Heart right ventricle (tissue), 16 donors: ENCODE measurements around the gene RASSF7. TPM values are rescaled to one million over a fixed set of nuclear protein-coding genes. Genes with fewer than 3 reads are reported as not detected.

Experiments
- ATAC-seq, 8 donors: fragments of 200-7000 bp; cut with Tn5 transposase; one replicate each; pipeline ENCODE4 v1.9.1; 2020; ENCODE audit warnings: mild to moderate bottlenecking in 8 of 8, moderate library complexity in 8 of 8, moderate number of reproducible peaks in 1 of 8
- DNase-seq, 2 donors: peaks; one replicate each; pipeline ENCODE4 v3.0.0-alpha.2; 2020
- H3K27ac ChIP-seq, 10 donors: fragments of 200-600 bp; sonication (generic) in 2 of 10; one replicate each; pipeline versions ENCODE4 v1.5.0 to v1.8.0; 2020 to 2022; ENCODE audit warnings: mild to moderate bottlenecking in 3 of 10
- H3K27me3 ChIP-seq, 7 donors: fragments of 200-600 bp; one replicate each; pipeline ENCODE4 v1.8.0; 2021 to 2022; ENCODE audit warnings: mild to moderate bottlenecking in 2 of 7
- H3K36me3 ChIP-seq, 9 donors: fragments of 200-600 bp; sonication (generic) in 1 of 9; one replicate each; pipeline versions ENCODE4 v1.5.0 to v1.8.0; 2020 to 2022; ENCODE audit warnings: mild to moderate bottlenecking in 2 of 9
- H3K4me1 ChIP-seq, 9 donors: fragments of 200-600 bp; sonication (generic) in 1 of 9; one replicate each; pipeline versions ENCODE4 v1.5.0 to v1.8.0; 2020 to 2022; ENCODE audit warnings: mild to moderate bottlenecking in 4 of 9
- H3K4me3 ChIP-seq, 10 donors: fragments of 200-600 bp; sonication (generic) in 2 of 10; one replicate each; pipeline versions ENCODE4 v1.5.0 to v1.8.0; 2020 to 2022; ENCODE audit warnings: mild to moderate bottlenecking in 7 of 10, moderate library complexity in 2 of 10
- H3K9me3 ChIP-seq, 11 donors: fragments of 200-600 bp in 10 of 11; sonication (generic) in 2 of 11; one replicate each; pipeline versions ENCODE4 v1.5.0 to v1.8.0; 2013 to 2022; ENCODE audit warnings: mild to moderate bottlenecking in 2 of 11, control low read depth in 1 of 11, moderate library complexity in 1 of 11
- CTCF ChIP-seq, 9 donors: fragments of 200-600 bp; sonication (generic) in 2 of 9; IDR thresholded peaks; one replicate each; pipeline versions ENCODE4 v1.5.0 to v1.8.0; 2021 to 2022; ENCODE audit warnings: antibody characterized with exemption in 9 of 9, mild to moderate bottlenecking in 5 of 9, moderate library complexity in 1 of 9
- WGBS, 2 donors: extraction: QIAGEN DNeasy Blood & Tissue Kit; methylation state at CpG; one replicate each; pipeline ENCODE4 v1.1.7; 2013; ENCODE audit warnings: inconsistent platforms in 1 of 2; 5-methylcytosine and 5-hydroxymethylcytosine counted together
- intact Hi-C, 10 donors: fragments of 100-400 bp; cut with DNase I; formaldehyde crosslinking; loops; one replicate each; pipeline versions ENCODE4 v1.11.1 to v1.14.2; 2022
- polyA plus RNA-seq, 2 donors: library from polyadenylated mRNA; stranded (reverse); fragments of 200-250 nt; gene quantifications; one replicate each; pipeline ENCODE4 v1.2.3, GENCODE V29; 2013
- total RNA-seq, 10 donors: library from RNA; stranded (reverse); fragmentation: NEBNext Ultra II Directional in 3 of 10; extraction: Animal tissue kit (Norgen Biotek cat#: 25700) in 3 of 10; gene quantifications; one replicate each; pipeline versions ENCODE4 v1.2.1 to v1.2.4, GENCODE V29; 2021 to 2023
- donor health status: Arrhythmogenic right ventricular cardiomyopathy.
- donor health status: ischemic (EF 13 %, LVEDD 7.1; RV severe dilation, severe dysfunction).
- donor health status: healthy with polysubstance abuse.
- donor health status: DM: no; HTN: yes; CAD: no.
- donor health status: DM: no; HTN: no; CAD: no.
- donor health status: ischemic (EF 25% LVEDD 6.9; RV normal size, moderate dysfunction).
- donor health status: ischemic (EF 25% LVEDD 5.7; RV mildly dilated, moderate dysfunction).
- donor health status: healthy.
- donor health status: DM: yes; HTN: yes; CAD: no.
- donor health status: Ischemic cardiomyopathy.
- donor health status: ischemic (EF 35%, LVEDD 5.7; RV mildly dilated, moderate dysfunction).
- donor health status: nonischemic (EF 11% LVEDD 7.7; RV severe dilation, severe dysfunction).
- donor health status: DM: yes; HTN: yes; CAD: no.
- donor health status: PGD.
- donor health status: ischemic (EF 29% LVEDD 5.4; RV normal size, mild dysfunction).
- donor health status: nonischemic (EF 23%, LVEDD 6.1; RV moderate dilation, normal function).

The RASSF7 gene
- total and polyA plus RNA-seq, 12 donors, result 0.96 to 14.2 (median 2.3) TPM

- Histone ChIP-seq H3K27me3 (peaks cover 15 to 52% (median 44%) of the 10 kb centered on the region in 7 donors), H3K36me3 (peaks cover 0 to 8% (median 0%) of the 10 kb centered on the region in 9 donors), H3K27ac (peak overlapping the region in 3 of 10 donors; percentile 56 to 85 (median 63)), H3K4me3 (peak overlapping the region in 9 of 10 donors; percentile 65 to 90 (median 74)), H3K4me1 (peaks cover 9 to 31% (median 25%) of the 10 kb centered on the region in 9 donors), H3K9me3 (no peaks in the 10 kb centered on the region)
- TF ChIP-seq CTCF (IDR thresholded peaks at IDR 0.05), result no peak
- DNase-seq, result no peak
- 77 to 84% methylated on average over 18 of the region's 18 CpGs for WGBS, 2 donors
- intact Hi-C loops, result loop anchor here in 5 of 10 donors (5.0 kb wide), 2 partner anchors 162 to 167 kb away; no protein-coding TSS in a partner anchor
- peak in 1 of 8 donors; percentile 25 for ATAC-seq
Measured at GRCh38 chr11:559712-560304, 962 bp upstream of the RASSF7 start.

- Histone ChIP-seq H3K9me3 (no peaks in the 10 kb centered on the region), H3K4me3 (peak overlapping the region; percentile 65 to 90 (median 73)), H3K27me3 (peaks cover under 1 to 37% (median 30%) of the 10 kb centered on the region in 7 donors), H3K4me1 (peaks cover 7 to 20% (median 16%) of the 10 kb centered on the region in 9 donors), H3K36me3 (peaks cover 0 to 8% (median 0%) of the 10 kb centered on the region in 9 donors), H3K27ac (peak overlapping the region in 6 of 10 donors; percentile 7 to 70 (median 41))
- TF ChIP-seq CTCF (IDR thresholded peaks at IDR 0.05), result no peak
- peak in 2 of 8 donors; percentile 0 to 2 for ATAC-seq
- 9% methylated on average over 65 to 67 of the region's 67 CpGs for WGBS, 2 donors
- intact Hi-C loops, result no loop called here
- no peak for DNase-seq
Measured at GRCh38 chr11:561148-562003, 606 bp downstream of the RASSF7 start.

- TF ChIP-seq CTCF (IDR thresholded peaks at IDR 0.05), result no peak
- H3K4me3 ChIP-seq, result peak overlapping the region in 2 of 10 donors; percentile 68 to 86
Measured at GRCh38 chr11:562046-562645, 1.4 kb downstream of the RASSF7 start.

More at GRCh38 chr11:562046-562645, 1.4 kb downstream of the RASSF7 start:
- WGBS, 2 donors, result 95% methylated on average over 28 to 29 of the region's 29 CpGs
- ATAC-seq (no peak), DNase-seq (no peak)
- peaks cover 7 to 24% (median 16%) of the 10 kb centered on the region in 9 donors for H3K4me1 ChIP-seq
- no peak overlapping the region for H3K27ac ChIP-seq
- peaks cover 0 to 29% (median 22%) of the 10 kb centered on the region in 7 donors for H3K27me3 ChIP-seq
- H3K36me3 ChIP-seq, result peaks cover 0 to 8% (median 0%) of the 10 kb centered on the region in 9 donors
- no peaks in the 10 kb centered on the region for H3K9me3 ChIP-seq
- intact Hi-C loops, result no loop called here
